A549 (cell line): ENCODE results near the gene FRMD3. TPM values are rescaled to one million over a fixed set of nuclear protein-coding genes. Genes with fewer than 3 reads are reported as not detected.

Experiments used
- ATAC-seq, 2 experiments: fragments of 200-7000 bp in 1 of 2; fragments of >200 bp in 1 of 2; cut with Nextera tagmentation in 1 of 2; cut with Tn5 transposase in 1 of 2; 3 replicates each; pipeline versions ENCODE4 v1.8.0 to v1.9.1; 2018 to 2020; ENCODE audit warnings: mild to moderate bottlenecking in 1 of 2, moderate library complexity in 1 of 2
- CTCF ChIA-PET: fragments of 300-600 bp; sonication (Branson Sonifier 250); formaldehyde crosslinking; extraction: SDS; loops from one replicate; lab custom pipeline; 2021; ENCODE audit warnings: antibody characterized with exemption, inconsistent platforms; lab: Yijun Ruan, JAX
- POLR2A ChIA-PET: fragments of 350-600 bp; formaldehyde crosslinking; extraction: SDS; loops from one replicate; lab custom pipeline; 2021; ENCODE audit warnings: antibody characterized with exemption, inconsistent platforms; lab: Yijun Ruan, JAX
- DNase-seq, 2 experiments: peaks; one replicate each; pipeline versions ENCODE4 v3.0.0 to v3.0.0-alpha.2; 2011 to 2016; ENCODE audit warnings: low read depth in 1 of 2, low spot score in 1 of 2
- FAIRE-seq: peaks from 2 replicates; lab custom pipeline; 2011; peaks lifted over from hg19 to GRCh38; lab: Jason Lieb, UNC
- H3K27ac ChIP-seq, 2 experiments: fragments of >200 bp; sonication (Bioruptor Twin); formaldehyde crosslinking; 3 replicates each; pipeline ENCODE4 v1.5.1; 2016 to 2017
- H3K4me1 ChIP-seq: fragments of >200 bp; sonication (Bioruptor Twin); formaldehyde crosslinking; 3 replicates; pipeline ENCODE4 v1.6.1; 2016
- H3K4me2 ChIP-seq: fragments of >200 bp; sonication (Bioruptor Twin); formaldehyde crosslinking; 3 replicates; pipeline ENCODE4 v1.6.1; 2016
- H3K4me3 ChIP-seq: fragments of >200 bp; sonication (Bioruptor Twin); formaldehyde crosslinking; 3 replicates; pipeline ENCODE4 v1.5.1; 2016
- H3K9me3 ChIP-seq: fragments of >200 bp; sonication (Bioruptor Twin); formaldehyde crosslinking; 3 replicates; pipeline ENCODE4 v1.6.1; 2016
- BCL3 ChIP-seq: fragments of >200 bp; sonication (Bioruptor Twin); formaldehyde crosslinking; IDR thresholded peaks from 3 replicates; pipeline ENCODE4 v1.6.1; 2016
- BHLHE40 ChIP-seq: IDR thresholded peaks from 2 replicates; pipeline ENCODE4 v1.6.1; 2012; ENCODE audit warnings: low read depth, low read length, inconsistent platforms
- CBX8 ChIP-seq: fragments of 200-600 bp; sonication (generic); IDR thresholded peaks from 2 replicates; pipeline ENCODE4 v1.6.1; 2016
- CEBPB ChIP-seq, 2 experiments: fragments of >200 bp in 1 of 2; sonication (Bioruptor Twin) in 1 of 2; formaldehyde crosslinking in 1 of 2; IDR thresholded peaks; 2 replicates each; pipeline ENCODE4 v1.6.1; 2012 to 2016
- CHD2 ChIP-seq: fragments of 150-350 bp; IDR thresholded peaks from 2 replicates; pipeline ENCODE4 v1.6.1; 2014; ENCODE audit warnings: low read length; ENCODE audit not compliant: partially characterized antibody
- CHD4 ChIP-seq: fragments of 200-600 bp; sonication (generic); IDR thresholded peaks from 2 replicates; pipeline ENCODE4 v1.6.1; 2016; ENCODE audit warnings: antibody characterized with exemption, mild to moderate bottlenecking, borderline replicate concordance
- EHF ChIP-seq: fragments of 250-450 bp; sonication (Bioruptor Pico); IDR thresholded peaks from 2 replicates; pipeline ENCODE4 v1.5.0; 2020; ENCODE audit warnings: mild to moderate bottlenecking
- EP300 ChIP-seq, 2 experiments: fragments of >200 bp; sonication (Bioruptor Twin); formaldehyde crosslinking; IDR thresholded peaks; 2 replicates in 1 of 2; 3 replicates in 1 of 2; pipeline ENCODE4 v1.6.1; 2016 to 2017
- ESRRA ChIP-seq: fragments of 150-350 bp; IDR thresholded peaks from 2 replicates; pipeline ENCODE4 v1.6.1; 2014; ENCODE audit warnings: mild to moderate bottlenecking, low read length, borderline replicate concordance
- FOXS1 ChIP-seq: fragments of 250-450 bp; sonication (Bioruptor Pico); IDR thresholded peaks from 2 replicates; pipeline ENCODE4 v1.5.0; 2020; ENCODE audit warnings: mild to moderate bottlenecking, moderate library complexity
- GATA3 ChIP-seq: IDR thresholded peaks from 2 replicates; pipeline ENCODE4 v1.6.1; 2012; ENCODE audit warnings: borderline replicate concordance
- HDAC2 ChIP-seq: fragments of 200-600 bp; sonication (generic); IDR thresholded peaks from 2 replicates; pipeline ENCODE4 v1.6.1; 2016
- HEYL ChIP-seq: fragments of 250-450 bp; sonication (Bioruptor Pico); IDR thresholded peaks from 2 replicates; pipeline ENCODE4 v1.8.0; 2021; ENCODE audit warnings: mild to moderate bottlenecking, moderate library complexity
- JUN ChIP-seq, 2 experiments: fragments of >200 bp; sonication (Bioruptor Twin); formaldehyde crosslinking; IDR thresholded peaks; 2 replicates in 1 of 2; 3 replicates in 1 of 2; pipeline ENCODE4 v1.6.1; 2016 to 2017
- KDM1A ChIP-seq: fragments of 200-600 bp; sonication (generic); IDR thresholded peaks from 2 replicates; pipeline ENCODE4 v1.6.1; 2016; ENCODE audit warnings: low read depth, mild to moderate bottlenecking
- KDM5A ChIP-seq: fragments of 200-600 bp; sonication (generic); IDR thresholded peaks from 2 replicates; pipeline ENCODE4 v1.6.1; 2016; ENCODE audit warnings: antibody characterized with exemption, mild to moderate bottlenecking
- MAZ ChIP-seq: fragments of 150-350 bp; IDR thresholded peaks from 2 replicates; pipeline ENCODE4 v1.6.1; 2014; ENCODE audit warnings: antibody characterized with exemption, low read depth, low read length, borderline replicate concordance
- MYC ChIP-seq: IDR thresholded peaks from 2 replicates; pipeline ENCODE4 v1.6.1; 2012; ENCODE audit warnings: mild to moderate bottlenecking, inconsistent platforms, low read length, improper control_type of control experiment, borderline replicate concordance
- NFE2L2 ChIP-seq: fragments of 150-350 bp; conservative IDR thresholded peaks from 2 replicates; pipeline ENCODE4 v1.6.1; 2014; ENCODE audit warnings: low read length
- NPAS2 ChIP-seq: fragments of 250-450 bp; sonication (Bioruptor Pico); IDR thresholded peaks from 2 replicates; pipeline ENCODE4 v1.8.0; 2022; ENCODE audit warnings: mild to moderate bottlenecking, moderate library complexity, borderline replicate concordance
- NR3C1 ChIP-seq: fragments of >200 bp; sonication (Bioruptor Twin); formaldehyde crosslinking; IDR thresholded peaks from 3 replicates; pipeline ENCODE4 v1.6.1; 2017
- POLR2A ChIP-seq: IDR thresholded peaks from 2 replicates; pipeline ENCODE4 v1.6.1; 2012; ENCODE audit warnings: mild to moderate bottlenecking, low read length
- POLR2AphosphoS2 ChIP-seq: conservative IDR thresholded peaks from 2 replicates; pipeline ENCODE4 v1.6.1; 2012; ENCODE audit warnings: low read length, improper control_type of control experiment, inconsistent platforms
- RAD21 ChIP-seq, 2 experiments: fragments of >200 bp in 1 of 2; sonication (Bioruptor Twin) in 1 of 2; formaldehyde crosslinking in 1 of 2; IDR thresholded peaks in 1 of 2; conservative IDR thresholded peaks in 1 of 2; 2 replicates in 1 of 2; 3 replicates in 1 of 2; pipeline ENCODE4 v1.6.1; 2012 to 2018; ENCODE audit warnings: inconsistent platforms in 1 of 2
- RARB ChIP-seq: fragments of 250-450 bp; sonication (Bioruptor Pico); IDR thresholded peaks from 2 replicates; pipeline ENCODE4 v1.8.0; 2021; ENCODE audit warnings: mild to moderate bottlenecking, moderate library complexity
- RCOR1 ChIP-seq: fragments of 150-350 bp; IDR thresholded peaks from 2 replicates; pipeline ENCODE4 v1.6.1; 2014; ENCODE audit warnings: antibody characterized with exemption, low read length, low read depth
- SMC3 ChIP-seq: fragments of >200 bp; sonication (Bioruptor Twin); formaldehyde crosslinking; IDR thresholded peaks from 3 replicates; pipeline ENCODE4 v1.6.1; 2018; ENCODE audit warnings: inconsistent platforms
- SREBF2 ChIP-seq: fragments of 450-650 bp; IDR thresholded peaks from 2 replicates; pipeline ENCODE4 v1.6.1; 2014; ENCODE audit warnings: mild to moderate bottlenecking, moderate library complexity
- TFCP2L1 ChIP-seq: fragments of 250-450 bp; sonication (Bioruptor Pico); IDR thresholded peaks from 2 replicates; pipeline ENCODE4 v1.5.0; 2021; ENCODE audit warnings: mild to moderate bottlenecking
- ZC3H11A ChIP-seq: fragments of 450-650 bp; IDR thresholded peaks from 2 replicates; pipeline ENCODE4 v1.6.1; 2014; ENCODE audit warnings: antibody characterized with exemption, mild to moderate bottlenecking
- ZFP36 ChIP-seq: fragments of 450-650 bp; IDR thresholded peaks from 2 replicates; pipeline ENCODE4 v1.6.1; 2014; ENCODE audit warnings: borderline replicate concordance; ENCODE audit not compliant: partially characterized antibody
- ZSCAN20 ChIP-seq: fragments of 250-450 bp; sonication (Bioruptor Pico); IDR thresholded peaks from 2 replicates; pipeline ENCODE4 v1.8.0; 2022; ENCODE audit warnings: mild to moderate bottlenecking, moderate library complexity
- WGBS: methylation state at CpG from one replicate; pipeline ENCODE4 v1.1.6; 2017; ENCODE audit errors: missing lambda C conversion rate; 5-methylcytosine and 5-hydroxymethylcytosine counted together
- polyA plus RNA-seq, 4 experiments: library from polyadenylated mRNA; depleted of rRNA in 3 of 4; stranded (reverse); fragments of >200 nt; fragmentation: RNase III in 1 of 4; extraction: RNeasy Plus Mini Kit Qiagen cat#74134 plus additional on column Dnase treatment in 1 of 4; gene quantifications; 2 replicates in 3 of 4; 3 replicates in 1 of 4; pipeline ENCODE4 v1.2.3, GENCODE V29; 2011 to 2017
- TF ChIP-seq, protein P1 (sequence below): IDR thresholded peaks from 2 replicates; pipeline ENCODE4 v1.6.1; 2012

The FRMD3 gene
- polyA plus RNA-seq, 2 of the 4 experiments (the other 2 are of a cell fraction): 1.7 to 3.3 TPM

GRCh38 chr9:83456226-83456625 is 82.0 kb downstream of the FRMD3 start:
- TF ChIP-seq HDAC2: no peak
- no peak for TF ChIP-seq CBX8
- TF ChIP-seq JUN (IDR thresholded peaks at IDR 0.05): no peak
- no peak for TF ChIP-seq NPAS2 (CRISPR knock-in tag)
- no peak for TF ChIP-seq RCOR1
- no peak for TF ChIP-seq CHD4
- no peak for TF ChIP-seq EHF (CRISPR knock-in tag)
- TF ChIP-seq POLR2A: no peak
- TF ChIP-seq GATA3: no peak
- Histone ChIP-seq H3K4me1 (no peaks in the 10 kb centered on the region), H3K27ac (no peak overlapping the region), H3K4me2 (no peak overlapping the region), H3K9me3 (peaks cover 5% of the 10 kb centered on the region; the same call in 1 of the 3 replicates), H3K4me3 (no peak overlapping the region)
- ChIA-PET CTCF (interaction anchor here (0.6 kb wide), 1 partner anchor 40 kb away, joined by 3 read pairs; no protein-coding TSS in a partner anchor), POLR2A (no interaction called here)
- no peak for FAIRE-seq
- WGBS: 76% methylated on average over 2 of the region's 2 CpGs
- DNase-seq: no peak
- ATAC-seq: no peak

- H3K4me2 ChIP-seq: no peak overlapping the region
- FAIRE-seq: no peak
- no peaks in the 10 kb centered on the region for H3K4me1 ChIP-seq
- no peak for ATAC-seq
- H3K4me3 ChIP-seq: no peak overlapping the region
- no peaks in the 10 kb centered on the region for H3K9me3 ChIP-seq
- TF ChIP-seq HDAC2: no peak
- TF ChIP-seq ESRRA: no peak
- TF ChIP-seq FOXS1 (CRISPR knock-in tag): no peak
- no peak for TF ChIP-seq MYC
- no peak for TF ChIP-seq RARB
- TF ChIP-seq BHLHE40: no peak
- no peak for TF ChIP-seq ZSCAN20 (CRISPR knock-in tag)
- TF ChIP-seq SMC3: no peak
- no peak for TF ChIP-seq CBX8
- TF ChIP-seq GATA3: no peak
- no peak for TF ChIP-seq JUN (IDR thresholded peaks at IDR 0.05)
- no peak for TF ChIP-seq NR3C1
- no peak for TF ChIP-seq BCL3
- TF ChIP-seq KDM1A: no peak
- no peak for TF ChIP-seq SREBF2
- no peak for TF ChIP-seq MAZ
- no peak for TF ChIP-seq NPAS2 (CRISPR knock-in tag)
- H3K27ac ChIP-seq: no peak overlapping the region
- POLR2A ChIA-PET: no interaction called here
- no peak for DNase-seq
- CTCF ChIA-PET: no interaction called here
Observed at GRCh38 chr9:83454076-83454475, 84.1 kb downstream of the FRMD3 start.

DNA sequence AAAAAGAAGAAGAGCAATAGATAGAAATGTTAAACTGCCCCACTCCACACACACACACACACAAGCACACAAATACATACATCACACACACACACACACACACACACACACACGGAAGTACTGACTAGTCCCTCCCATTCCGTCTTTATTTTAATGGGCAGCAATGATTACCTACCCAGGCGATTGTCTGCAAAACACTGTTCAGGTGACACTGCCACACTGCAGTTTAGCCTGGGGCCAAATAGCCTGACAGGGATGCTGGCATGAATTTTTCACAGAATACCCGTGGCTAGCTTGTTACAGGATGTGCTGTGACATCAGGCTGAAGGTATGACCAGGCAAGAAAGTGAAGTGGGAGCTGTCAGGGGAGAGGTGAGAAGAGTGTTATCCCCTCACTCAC is 86.9 kb downstream of the FRMD3 start:
- CTCF ChIA-PET: no interaction called here
- no peak for ATAC-seq
- POLR2A ChIA-PET: no interaction called here

DNA sequence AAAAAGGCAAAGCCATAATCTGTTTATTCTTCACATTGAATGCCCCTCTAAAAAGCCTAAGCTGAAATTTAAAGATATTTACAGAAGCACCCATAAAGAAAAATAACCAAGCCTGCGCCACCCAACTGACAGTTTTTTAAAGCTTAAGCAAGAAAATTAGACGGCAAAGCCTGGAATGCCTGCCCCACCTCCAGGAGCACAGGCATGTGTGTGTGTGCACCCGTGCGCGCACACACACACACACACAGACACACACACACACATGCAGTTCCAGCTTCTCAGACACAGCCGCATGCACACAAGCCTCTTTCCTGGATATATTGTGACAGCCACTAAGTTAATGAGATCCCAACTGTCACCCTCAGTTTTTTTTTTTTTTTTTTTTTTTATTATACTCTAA is 88.2 kb downstream of the FRMD3 start:
- DNase-seq: no peak
- ChIA-PET POLR2A (no interaction called here), CTCF (no interaction called here)
- WGBS: 86% methylated on average over 6 of the region's 6 CpGs
- Histone ChIP-seq H3K4me2 (no peak overlapping the region), H3K27ac (no peak overlapping the region), H3K4me1 (peaks cover 8% of the 10 kb centered on the region; the same call in 1 of the 3 replicates), H3K4me3 (no peak overlapping the region), H3K9me3 (no peaks in the 10 kb centered on the region)
- ATAC-seq: no peak
- TF ChIP-seq JUN (IDR thresholded peaks at IDR 0.05) (no peak), RAD21 (conservative IDR thresholded peaks at IDR 0.05 in 1 of 2, IDR thresholded peaks at IDR 0.05 in 1 of 2) (no peak), SREBF2 (no peak), TFCP2L1 (CRISPR knock-in tag) (no peak), CHD2 (no peak), EP300 (IDR thresholded peaks at IDR 0.05) (no peak), NFE2L2 (no peak), CEBPB (IDR thresholded peaks at IDR 0.05) (no peak), HEYL (CRISPR knock-in tag) (no peak), KDM5A (no peak), ZFP36 (no peak), ZC3H11A (no peak), ESRRA (no peak), FOXS1 (CRISPR knock-in tag) (no peak)
- TF ChIP-seq, protein P1, sequence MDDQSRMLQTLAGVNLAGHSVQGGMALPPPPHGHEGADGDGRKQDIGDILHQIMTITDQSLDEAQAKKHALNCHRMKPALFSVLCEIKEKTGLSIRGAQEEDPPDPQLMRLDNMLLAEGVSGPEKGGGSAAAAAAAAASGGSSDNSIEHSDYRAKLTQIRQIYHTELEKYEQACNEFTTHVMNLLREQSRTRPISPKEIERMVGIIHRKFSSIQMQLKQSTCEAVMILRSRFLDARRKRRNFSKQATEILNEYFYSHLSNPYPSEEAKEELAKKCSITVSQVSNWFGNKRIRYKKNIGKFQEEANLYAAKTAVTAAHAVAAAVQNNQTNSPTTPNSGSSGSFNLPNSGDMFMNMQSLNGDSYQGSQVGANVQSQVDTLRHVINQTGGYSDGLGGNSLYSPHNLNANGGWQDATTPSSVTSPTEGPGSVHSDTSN: no peak
- FAIRE-seq: no peak

More for the DNA sequence above, 86.9 kb downstream of the FRMD3 start:
- FAIRE-seq (no peak), DNase-seq (no peak)
- TF ChIP-seq ZSCAN20 (CRISPR knock-in tag) (no peak), POLR2AphosphoS2 (no peak)
- Histone ChIP-seq H3K4me3 (no peak overlapping the region), H3K9me3 (no peaks in the 10 kb centered on the region), H3K4me2 (no peak overlapping the region), H3K27ac (no peak overlapping the region), H3K4me1 (no peaks in the 10 kb centered on the region)
- 41% methylated on average over 4 of the region's 4 CpGs for WGBS
